ENCODE results near the gene GLDN.
A peak's percentile ranks its signal among the peaks of the same experiment; 100 is the strongest.
"Not testable (repeated sequence)": the region's sequence is repeated elsewhere in the genome, so short reads cannot be mapped to it uniquely, and the experiment has no call there.

The GLDN gene

GRCh38 chr15:51403072-51403878 is 61.8 kb downstream of the GLDN start:
- peak; percentile 38 for DNase-seq (ENCODE audit: low spot score)
- peak; percentile 40 for TF ChIP-seq CTCF (IDR thresholded peaks at IDR 0.05; ENCODE audit: extremely low read depth, missing control alignments)

GRCh38 chr15:51403946-51404695 is 62.7 kb downstream of the GLDN start:
- no peak for DNase-seq (ENCODE audit: low spot score)
- no peak for TF ChIP-seq CTCF (IDR thresholded peaks at IDR 0.05; ENCODE audit: extremely low read depth, missing control alignments)

- no peak for DNase-seq (ENCODE audit: low spot score)
- TF ChIP-seq CTCF (IDR thresholded peaks at IDR 0.05; ENCODE audit: extremely low read depth, missing control alignments): no peak
Observed at GRCh38 chr15:51405693-51406523, 64.5 kb downstream of the GLDN start.

- no peak for TF ChIP-seq CTCF (IDR thresholded peaks at IDR 0.05; ENCODE audit: extremely low read depth, missing control alignments)
- no peak for DNase-seq (ENCODE audit: low spot score)
Observed at GRCh38 chr15:51414256-51414860, 72.9 kb downstream of the GLDN start.

- no peak for TF ChIP-seq CTCF (IDR thresholded peaks at IDR 0.05; ENCODE audit: extremely low read depth, missing control alignments)
- DNase-seq (ENCODE audit: low spot score): no peak
Observed at GRCh38 chr15:51416129-51416528, 74.7 kb downstream of the GLDN start.

- not testable (repeated sequence) for DNase-seq (ENCODE audit: low spot score)
Observed at GRCh38 chr15:51423040-51423439, 81.6 kb downstream of the GLDN start.

GRCh38 chr15:51424780-51425179 is 83.3 kb downstream of the GLDN start:
- TF ChIP-seq CTCF (IDR thresholded peaks at IDR 0.05; ENCODE audit: extremely low read depth, missing control alignments): no peak
- no peak for DNase-seq (ENCODE audit: low spot score)
